ENCODE measurements around the gene ROBO2.

Gene ROBO2

DNA sequence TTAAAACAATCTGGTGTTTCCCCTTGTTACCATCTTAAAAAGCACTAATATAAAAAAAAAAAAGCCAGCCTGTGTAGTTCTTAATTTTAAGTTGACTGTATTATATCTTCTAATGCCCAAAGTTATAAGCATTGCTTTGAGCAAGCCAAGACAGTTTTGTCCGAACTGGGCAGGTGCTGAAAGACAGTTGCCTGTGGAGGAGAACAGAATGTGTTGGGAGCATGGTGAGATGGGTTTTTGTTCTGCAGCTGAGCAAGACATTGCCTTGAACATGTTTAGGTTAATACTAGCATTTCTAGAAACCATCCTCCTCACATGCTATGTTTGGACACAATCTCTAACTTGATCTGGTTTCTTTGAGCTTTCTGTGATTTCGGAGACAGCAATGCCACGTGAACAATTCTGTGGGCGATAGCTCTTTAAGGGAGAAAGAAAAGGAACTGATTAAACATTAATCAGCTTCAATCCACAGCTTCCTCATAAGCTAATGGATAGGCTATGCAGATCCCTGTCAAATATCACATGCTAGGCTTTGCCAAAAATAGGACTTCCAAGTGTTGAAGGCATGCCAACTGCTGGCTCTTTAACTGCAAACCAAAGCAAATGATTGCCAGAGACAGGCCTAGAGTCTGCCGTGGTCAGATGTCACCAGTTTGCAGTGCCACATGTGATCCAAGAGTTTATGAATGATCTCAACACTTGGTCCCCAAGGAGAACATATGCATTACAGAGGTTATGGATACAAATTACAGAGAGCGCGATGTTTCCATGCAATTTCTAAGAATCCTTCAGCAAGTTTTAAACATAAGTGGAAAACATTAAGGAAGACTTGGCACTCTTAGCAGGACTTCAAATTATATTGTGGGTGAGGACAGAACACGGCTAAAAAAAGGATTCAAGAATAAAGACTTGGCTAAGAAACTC, 428.1 kb downstream of the ROBO2 start:
- CTCF ChIA-PET: interaction anchor here (1.2 kb wide), 1 partner anchor 429 kb away, joined by 5 read pairs; no protein-coding TSS in a partner anchor
- TF ChIP-seq, protein P1, sequence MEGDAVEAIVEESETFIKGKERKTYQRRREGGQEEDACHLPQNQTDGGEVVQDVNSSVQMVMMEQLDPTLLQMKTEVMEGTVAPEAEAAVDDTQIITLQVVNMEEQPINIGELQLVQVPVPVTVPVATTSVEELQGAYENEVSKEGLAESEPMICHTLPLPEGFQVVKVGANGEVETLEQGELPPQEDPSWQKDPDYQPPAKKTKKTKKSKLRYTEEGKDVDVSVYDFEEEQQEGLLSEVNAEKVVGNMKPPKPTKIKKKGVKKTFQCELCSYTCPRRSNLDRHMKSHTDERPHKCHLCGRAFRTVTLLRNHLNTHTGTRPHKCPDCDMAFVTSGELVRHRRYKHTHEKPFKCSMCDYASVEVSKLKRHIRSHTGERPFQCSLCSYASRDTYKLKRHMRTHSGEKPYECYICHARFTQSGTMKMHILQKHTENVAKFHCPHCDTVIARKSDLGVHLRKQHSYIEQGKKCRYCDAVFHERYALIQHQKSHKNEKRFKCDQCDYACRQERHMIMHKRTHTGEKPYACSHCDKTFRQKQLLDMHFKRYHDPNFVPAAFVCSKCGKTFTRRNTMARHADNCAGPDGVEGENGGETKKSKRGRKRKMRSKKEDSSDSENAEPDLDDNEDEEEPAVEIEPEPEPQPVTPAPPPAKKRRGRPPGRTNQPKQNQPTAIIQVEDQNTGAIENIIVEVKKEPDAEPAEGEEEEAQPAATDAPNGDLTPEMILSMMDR (conservative IDR thresholded peaks at IDR 0.05; ENCODE audit: low read depth): no peak
- H3K27ac ChIP-seq: no peak overlapping the region
- DNase-seq (ENCODE audit: low spot score): no peak
- POLR2A ChIA-PET (ENCODE audit: low non-redundant PET): interaction anchor here (0.7 kb wide), 1 partner anchor 28 kb away, joined by 3 read pairs; no protein-coding TSS in a partner anchor

DNA sequence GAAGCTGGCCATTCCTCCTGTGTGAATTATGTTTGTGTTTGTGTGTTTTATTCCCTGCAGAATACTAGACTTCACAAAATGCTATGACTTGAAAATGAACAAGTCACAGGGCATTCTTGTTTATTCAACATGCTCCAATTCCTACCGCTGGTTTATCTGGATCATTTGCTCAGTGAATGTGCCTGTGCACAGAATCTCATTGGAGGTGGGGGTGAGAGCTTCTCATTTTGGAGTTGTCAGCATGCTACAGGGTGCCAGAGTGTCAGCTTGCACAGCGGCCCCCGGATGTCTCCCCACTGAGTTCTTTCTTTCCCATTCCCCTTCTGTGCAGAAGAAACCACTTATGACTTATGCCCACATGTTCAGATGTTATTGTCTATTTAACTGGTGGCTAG, 428.7 kb downstream of the ROBO2 start:
- ChIA-PET CTCF (interaction anchor here (1.2 kb wide), 1 partner anchor 430 kb away, joined by 5 read pairs; no protein-coding TSS in a partner anchor), POLR2A (ENCODE audit: low non-redundant PET) (no interaction called here)
- H3K27ac ChIP-seq: no peak overlapping the region
- TF ChIP-seq, protein P1 (conservative IDR thresholded peaks at IDR 0.05; ENCODE audit: low read depth): no peak
- no peak for DNase-seq (ENCODE audit: low spot score)

DNA sequence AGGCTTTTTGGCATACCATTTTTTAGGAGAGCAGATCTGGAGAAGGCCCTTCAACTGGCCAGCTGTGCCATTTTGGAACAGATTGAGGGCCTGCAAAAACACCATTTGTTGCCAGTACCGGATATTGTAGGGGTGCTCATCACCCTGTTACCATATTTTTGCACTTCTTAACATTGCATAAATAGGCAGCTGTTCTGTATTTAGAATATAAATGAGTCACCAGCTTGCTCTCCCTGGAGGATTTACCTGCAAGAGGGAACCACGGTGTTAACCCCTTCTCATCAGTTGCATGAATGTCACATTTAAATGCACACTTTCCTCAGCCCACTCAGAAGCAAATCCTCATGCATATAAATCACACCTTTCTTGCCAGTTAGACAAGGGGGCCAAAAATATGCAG, 435.6 kb downstream of the ROBO2 start:
- TF ChIP-seq, protein P1 (conservative IDR thresholded peaks at IDR 0.05; ENCODE audit: low read depth): no peak
- CTCF ChIA-PET: no interaction called here
- POLR2A ChIA-PET (ENCODE audit: low non-redundant PET): no interaction called here
- no peak overlapping the region for H3K27ac ChIP-seq
- no peak for DNase-seq (ENCODE audit: low spot score)

DNA sequence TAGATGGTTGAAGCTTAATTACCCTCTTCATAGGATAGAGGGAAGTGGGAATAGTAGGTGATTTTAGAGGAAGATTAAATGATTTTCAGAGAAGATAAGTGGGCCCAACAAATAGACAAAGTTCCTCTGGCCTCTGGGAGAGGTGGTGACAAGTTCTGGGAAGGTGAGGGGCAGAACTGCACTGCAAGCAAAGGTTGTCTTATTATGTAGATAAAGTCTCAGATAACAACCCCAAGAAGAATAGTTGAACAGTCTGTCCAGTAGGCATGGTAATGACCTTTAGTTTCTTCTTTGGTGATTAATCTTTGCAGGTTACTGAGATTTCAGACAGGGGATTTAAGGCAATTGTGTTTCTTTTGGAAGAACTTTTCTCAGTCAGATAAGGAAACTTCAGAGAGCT, 439.1 kb downstream of the ROBO2 start:
- TF ChIP-seq, protein P1 (conservative IDR thresholded peaks at IDR 0.05; ENCODE audit: low read depth): no peak
- CTCF ChIA-PET: interaction anchor here (0.6 kb wide), 1 partner anchor 1710 kb away, joined by 3 read pairs; no protein-coding TSS in a partner anchor
- POLR2A ChIA-PET (ENCODE audit: low non-redundant PET): no interaction called here
- no peak overlapping the region for H3K27ac ChIP-seq
- no peak for DNase-seq (ENCODE audit: low spot score)

DNA sequence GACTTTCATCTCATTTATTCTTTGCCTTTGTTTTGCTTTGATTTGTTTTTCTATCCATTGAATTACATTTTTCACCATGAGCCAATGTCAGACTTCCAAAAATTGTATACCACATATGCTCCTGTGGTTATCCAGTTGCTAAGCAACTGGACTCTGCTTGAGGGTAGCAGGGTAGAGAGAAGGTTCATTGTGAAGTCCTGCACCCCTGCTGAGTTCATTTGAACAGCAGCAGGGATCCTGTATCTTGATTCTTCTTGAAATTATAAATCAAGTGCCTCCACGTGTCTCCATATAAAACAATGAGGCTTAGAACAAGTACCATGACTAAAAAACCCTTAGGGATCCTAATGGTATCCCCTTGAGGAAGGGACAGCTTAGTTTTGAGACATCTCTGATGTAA, 449.3 kb downstream of the ROBO2 start:
- CTCF ChIA-PET: no interaction called here
- POLR2A ChIA-PET (ENCODE audit: low non-redundant PET): no interaction called here

DNA sequence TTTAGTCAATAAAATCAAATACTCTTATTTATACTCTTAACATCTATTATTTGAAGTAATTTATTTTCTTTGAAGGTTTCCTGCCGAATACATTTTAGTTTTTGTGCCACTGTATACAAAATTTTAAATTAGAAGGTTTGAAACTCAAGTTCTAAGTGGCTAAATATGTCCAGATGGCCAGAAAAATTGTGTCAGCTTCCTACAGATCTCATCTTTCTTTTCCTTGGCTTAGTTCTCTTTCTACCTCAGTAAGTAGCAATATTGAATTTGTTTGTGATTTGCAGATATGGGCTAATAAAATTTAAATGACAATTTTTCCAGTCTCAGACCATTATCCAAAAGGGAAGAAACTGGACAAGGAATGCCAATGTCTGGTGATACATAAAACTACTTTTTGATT, 452.1 kb downstream of the ROBO2 start:
- POLR2A ChIA-PET (ENCODE audit: low non-redundant PET): no interaction called here
- no peak overlapping the region for H3K27ac ChIP-seq
- CTCF ChIA-PET: no interaction called here
- no peak for DNase-seq (ENCODE audit: low spot score)
- TF ChIP-seq, protein P1 (conservative IDR thresholded peaks at IDR 0.05; ENCODE audit: low read depth): no peak

More for the DNA sequence above, 449.3 kb downstream of the ROBO2 start:
- no peak overlapping the region for H3K27ac ChIP-seq
- TF ChIP-seq, protein P1 (conservative IDR thresholded peaks at IDR 0.05; ENCODE audit: low read depth): no peak
- DNase-seq (ENCODE audit: low spot score): no peak
